ENCODE data around the gene GRAMD4. TPM values are rescaled to one million over a fixed set of nuclear protein-coding genes. Genes with fewer than 3 reads are reported as not detected.

Gene GRAMD4
- polyA plus RNA-seq, 3 donors, result 18.9 to 21.5 (median 21.4) TPM

- no peak for DNase-seq (ENCODE audit: extremely low read depth in 1 of 11, low read depth in 9 of 11, low spot score in 4 of 11)
Observed at GRCh38 chr22:46723882-46724281, 103.7 kb downstream of the GRAMD4 start.

DNA sequence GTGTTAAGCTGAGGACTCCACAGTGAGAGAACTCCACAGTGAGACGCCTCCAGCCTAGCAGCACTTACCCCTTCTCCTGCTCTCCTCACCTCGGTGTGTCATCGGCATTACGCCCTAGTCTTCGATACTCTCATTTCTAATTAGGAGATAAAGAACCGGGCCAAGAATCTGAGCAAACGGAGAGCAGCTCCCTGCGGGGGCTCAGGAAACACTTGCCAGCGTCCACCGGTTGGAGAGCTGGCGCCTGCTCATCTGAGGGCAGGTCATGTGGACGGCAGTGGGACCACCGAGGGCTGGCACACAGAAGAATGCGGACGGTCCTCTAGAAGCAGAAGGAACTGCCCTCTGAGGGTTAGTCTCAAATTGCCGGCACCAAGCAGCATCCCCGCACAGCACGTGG, 104.9 kb downstream of the GRAMD4 start:
- DNase-seq (ENCODE audit: extremely low read depth in 1 of 11, low read depth in 9 of 11, low spot score in 4 of 11), result no peak

GRCh38 chr22:46726066-46726985, 106.1 kb downstream of the GRAMD4 start:
- no peak for DNase-seq (ENCODE audit: extremely low read depth in 1 of 11, low read depth in 9 of 11, low spot score in 4 of 11)

GRCh38 chr22:46726986-46727317, 106.8 kb downstream of the GRAMD4 start:
- no peak for DNase-seq (ENCODE audit: extremely low read depth in 1 of 11, low read depth in 9 of 11, low spot score in 4 of 11)

DNA sequence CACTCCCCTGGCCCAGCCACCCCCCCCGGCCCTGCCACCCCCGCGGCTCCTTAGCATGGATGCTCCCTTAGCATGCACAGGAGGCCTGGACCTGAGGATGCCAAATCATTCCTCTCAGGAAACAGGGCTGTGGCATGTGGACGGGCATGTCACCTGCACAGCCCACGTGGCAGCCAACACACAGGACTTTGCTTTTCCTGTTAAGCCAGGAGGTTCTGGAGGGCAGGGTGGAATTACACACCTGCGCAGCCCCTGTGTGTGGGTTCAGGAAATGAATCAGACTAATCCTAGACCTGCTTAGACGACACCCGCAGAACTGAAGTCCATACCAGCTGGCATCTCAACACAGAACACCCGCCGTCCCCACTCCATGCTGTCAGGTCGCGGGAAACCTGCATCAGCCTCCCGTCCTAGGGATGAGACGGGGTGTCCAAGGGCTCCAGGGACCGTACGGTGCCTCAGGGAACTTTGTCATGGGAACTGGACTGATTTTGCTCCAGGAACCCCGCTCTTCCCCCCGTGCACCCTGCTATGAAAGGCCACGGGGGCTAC, 107.7 kb downstream of the GRAMD4 start:
- DNase-seq (ENCODE audit: extremely low read depth in 1 of 11, low read depth in 9 of 11, low spot score in 4 of 11), result no peak

DNA sequence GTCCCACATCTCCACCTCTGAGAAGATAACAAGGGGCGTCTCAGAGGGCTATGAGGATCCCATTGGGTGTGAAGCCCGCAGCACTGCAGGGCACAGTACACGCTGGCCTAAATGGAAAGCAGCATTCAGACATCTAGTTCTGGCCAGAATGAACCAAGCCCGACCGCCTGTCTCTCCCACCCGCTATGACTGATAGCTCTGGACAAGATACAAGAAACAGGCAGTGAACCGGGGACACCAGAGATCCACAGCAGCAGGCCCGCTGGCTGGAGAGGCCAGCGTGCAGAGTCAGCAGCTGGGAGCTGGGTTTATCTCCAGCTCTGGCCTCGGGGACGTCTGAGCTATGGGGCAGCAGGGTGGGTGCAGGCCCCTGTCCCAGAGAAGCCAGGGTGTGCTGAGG, 108.3 kb downstream of the GRAMD4 start:
- no peak for DNase-seq (ENCODE audit: extremely low read depth in 1 of 11, low read depth in 9 of 11, low spot score in 4 of 11)

Other genes starting within 250 kb of the GRAMD4 start
- gene CELSR1, start 82.8 kb upstream of the GRAMD4 start, polyA plus RNA-seq (ENCODE audit: insufficient read length in 3 of 3), result 10 to 100 TPM; 24.4 to 31.0 (median 26.7) TPM
- gene CERK, start 117.9 kb downstream of the GRAMD4 start, polyA plus RNA-seq (ENCODE audit: insufficient read length in 3 of 3), result 10 to 100 TPM; 47.2 to 56.6 (median 51.0) TPM
- 10 to 100 TPM; 16.1 to 19.0 (median 19.0) TPM for gene TBC1D22A, start 142.3 kb downstream of the GRAMD4 start, polyA plus RNA-seq (ENCODE audit: insufficient read length in 3 of 3)

Measured in renal cortex interstitium (tissue), 11 donors.